HEK293 (cell line): ENCODE data around the gene PRSS23.

Source experiments
- CTCF ChIP-seq: fragments of 450-650 bp; formaldehyde crosslinking; IDR thresholded peaks from 2 replicates; pipeline ENCODE4 v1.5.1; 2016; ENCODE audit warnings: missing biosample characterization, missing genetic modification characterization
- EGR2 ChIP-seq: fragments of 450-650 bp; formaldehyde crosslinking; IDR thresholded peaks from 2 replicates; pipeline ENCODE4 v1.5.1; 2016; ENCODE audit warnings: low read depth, missing biosample characterization, missing genetic modification characterization
- GLI2 ChIP-seq: fragments of 450-650 bp; formaldehyde crosslinking; IDR thresholded peaks from 2 replicates; pipeline ENCODE4; 2017; ENCODE audit warnings: missing biosample characterization, missing genetic modification characterization, low read depth, borderline replicate concordance
- HOXC10 ChIP-seq: sonication (generic); formaldehyde crosslinking; IDR thresholded peaks from 2 replicates; pipeline ENCODE4 v1.8.1; 2023; ENCODE audit warnings: mild to moderate bottlenecking, missing genetic modification reagents
- PRDM6 ChIP-seq: fragments of 450-650 bp; formaldehyde crosslinking; IDR thresholded peaks from 2 replicates; pipeline ENCODE4 v1.5.1; 2017; ENCODE audit warnings: missing biosample characterization, missing genetic modification characterization
- YY1 ChIP-seq: fragments of 450-650 bp; formaldehyde crosslinking; IDR thresholded peaks from 2 replicates; pipeline ENCODE4 v1.5.1; 2018; ENCODE audit warnings: missing biosample characterization, missing genetic modification characterization
- ZBTB44 ChIP-seq: fragments of 450-650 bp; IDR thresholded peaks from 2 replicates; pipeline ENCODE4 v1.5.1; 2018; ENCODE audit warnings: missing biosample characterization, mild to moderate bottlenecking, missing genetic modification characterization
- ZNF18 ChIP-seq: fragments of 450-650 bp; formaldehyde crosslinking; IDR thresholded peaks from 2 replicates; pipeline ENCODE4 v1.5.1; 2016; ENCODE audit warnings: missing biosample characterization, missing genetic modification characterization
- ZNF214 ChIP-seq: fragments of 450-650 bp; formaldehyde crosslinking; IDR thresholded peaks from 2 replicates; pipeline ENCODE4 v1.5.1; 2017; ENCODE audit warnings: missing biosample characterization, mild to moderate bottlenecking, missing genetic modification characterization, borderline replicate concordance
- ZNF24 ChIP-seq: fragments of 450-650 bp; formaldehyde crosslinking; IDR thresholded peaks from 2 replicates; pipeline ENCODE4 v1.5.1; 2016; ENCODE audit warnings: missing biosample characterization, missing genetic modification characterization
- ZNF324 ChIP-seq: fragments of 450-650 bp; formaldehyde crosslinking; IDR thresholded peaks from 2 replicates; pipeline ENCODE4 v1.5.1; 2016; ENCODE audit warnings: missing biosample characterization, missing genetic modification characterization
- ZNF354C ChIP-seq: fragments of 450-650 bp; formaldehyde crosslinking; IDR thresholded peaks from 2 replicates; pipeline ENCODE4 v1.5.1; 2016; ENCODE audit warnings: missing biosample characterization, missing genetic modification characterization, low read depth, borderline replicate concordance

GRCh38 chr11:86803136-86804045, 3.0 kb downstream of the PRSS23 start:
- TF ChIP-seq ZNF24 (tag by site-specific recombination) = no peak
- no peak for TF ChIP-seq HOXC10
- TF ChIP-seq CTCF (tag by site-specific recombination) = no peak
- no peak for TF ChIP-seq GLI2 (tag by site-specific recombination)
- no peak for TF ChIP-seq PRDM6 (tag by site-specific recombination)
- no peak for TF ChIP-seq ZNF324
- no peak for TF ChIP-seq ZNF18 (tag by site-specific recombination)
- TF ChIP-seq ZNF214 (tag by site-specific recombination) = no peak
- TF ChIP-seq ZBTB44 (tag by site-specific recombination) = no peak
- TF ChIP-seq EGR2 (tag by site-specific recombination) = no peak
- no peak for TF ChIP-seq YY1
- no peak for TF ChIP-seq ZNF354C (tag by site-specific recombination)
